ENCODE data around the gene AGPAT2. TPM values are rescaled to one million over a fixed set of nuclear protein-coding genes. Genes with fewer than 3 reads are reported as not detected.

The AGPAT2 gene
- total RNA-seq, 1 donor from 2014 or later: 106 TPM

DNA sequence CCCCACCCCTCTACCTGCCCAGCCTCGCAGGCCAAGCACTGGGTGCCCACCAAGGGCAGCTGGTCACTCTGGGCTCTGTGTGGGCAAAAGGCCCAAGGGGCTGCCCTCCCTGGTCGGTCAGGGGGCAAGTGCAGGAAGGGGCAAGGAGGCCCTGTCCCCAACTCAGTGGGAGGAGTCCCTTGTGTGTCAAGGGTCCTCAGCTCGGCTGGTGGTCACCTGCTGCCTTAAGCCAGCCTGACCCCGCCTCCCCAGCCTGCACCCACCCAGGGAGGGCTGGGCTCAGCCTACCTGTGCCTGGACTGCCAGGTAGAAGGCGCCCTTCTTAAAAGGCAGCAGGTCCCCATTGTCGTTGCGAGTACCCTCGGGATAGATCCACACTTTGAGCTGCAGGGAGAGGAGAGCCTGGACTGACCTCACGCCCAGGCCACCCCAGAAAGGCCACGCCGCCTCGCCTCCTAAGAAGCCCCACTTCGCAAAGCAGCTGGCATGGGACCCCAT is 10.9 kb downstream of the AGPAT2 start:
- Histone ChIP-seq H3K36me3 (peaks cover 56% of the 10 kb centered on the region), H3K27me3 (ENCODE audit: low read depth) (no peaks in the 10 kb centered on the region), H3K4me1 (peaks cover 46% of the 10 kb centered on the region), H3K9me3 (no peaks in the 10 kb centered on the region), H3K27ac (no peak overlapping the region), H3K4me3 (no peak overlapping the region)
- TF ChIP-seq, protein P1, sequence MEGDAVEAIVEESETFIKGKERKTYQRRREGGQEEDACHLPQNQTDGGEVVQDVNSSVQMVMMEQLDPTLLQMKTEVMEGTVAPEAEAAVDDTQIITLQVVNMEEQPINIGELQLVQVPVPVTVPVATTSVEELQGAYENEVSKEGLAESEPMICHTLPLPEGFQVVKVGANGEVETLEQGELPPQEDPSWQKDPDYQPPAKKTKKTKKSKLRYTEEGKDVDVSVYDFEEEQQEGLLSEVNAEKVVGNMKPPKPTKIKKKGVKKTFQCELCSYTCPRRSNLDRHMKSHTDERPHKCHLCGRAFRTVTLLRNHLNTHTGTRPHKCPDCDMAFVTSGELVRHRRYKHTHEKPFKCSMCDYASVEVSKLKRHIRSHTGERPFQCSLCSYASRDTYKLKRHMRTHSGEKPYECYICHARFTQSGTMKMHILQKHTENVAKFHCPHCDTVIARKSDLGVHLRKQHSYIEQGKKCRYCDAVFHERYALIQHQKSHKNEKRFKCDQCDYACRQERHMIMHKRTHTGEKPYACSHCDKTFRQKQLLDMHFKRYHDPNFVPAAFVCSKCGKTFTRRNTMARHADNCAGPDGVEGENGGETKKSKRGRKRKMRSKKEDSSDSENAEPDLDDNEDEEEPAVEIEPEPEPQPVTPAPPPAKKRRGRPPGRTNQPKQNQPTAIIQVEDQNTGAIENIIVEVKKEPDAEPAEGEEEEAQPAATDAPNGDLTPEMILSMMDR (IDR thresholded peaks at IDR 0.05): no peak
- intact Hi-C loops (cut with DNase I): no loop called here
- ATAC-seq (no peak), DNase-seq (no peak)

DNA sequence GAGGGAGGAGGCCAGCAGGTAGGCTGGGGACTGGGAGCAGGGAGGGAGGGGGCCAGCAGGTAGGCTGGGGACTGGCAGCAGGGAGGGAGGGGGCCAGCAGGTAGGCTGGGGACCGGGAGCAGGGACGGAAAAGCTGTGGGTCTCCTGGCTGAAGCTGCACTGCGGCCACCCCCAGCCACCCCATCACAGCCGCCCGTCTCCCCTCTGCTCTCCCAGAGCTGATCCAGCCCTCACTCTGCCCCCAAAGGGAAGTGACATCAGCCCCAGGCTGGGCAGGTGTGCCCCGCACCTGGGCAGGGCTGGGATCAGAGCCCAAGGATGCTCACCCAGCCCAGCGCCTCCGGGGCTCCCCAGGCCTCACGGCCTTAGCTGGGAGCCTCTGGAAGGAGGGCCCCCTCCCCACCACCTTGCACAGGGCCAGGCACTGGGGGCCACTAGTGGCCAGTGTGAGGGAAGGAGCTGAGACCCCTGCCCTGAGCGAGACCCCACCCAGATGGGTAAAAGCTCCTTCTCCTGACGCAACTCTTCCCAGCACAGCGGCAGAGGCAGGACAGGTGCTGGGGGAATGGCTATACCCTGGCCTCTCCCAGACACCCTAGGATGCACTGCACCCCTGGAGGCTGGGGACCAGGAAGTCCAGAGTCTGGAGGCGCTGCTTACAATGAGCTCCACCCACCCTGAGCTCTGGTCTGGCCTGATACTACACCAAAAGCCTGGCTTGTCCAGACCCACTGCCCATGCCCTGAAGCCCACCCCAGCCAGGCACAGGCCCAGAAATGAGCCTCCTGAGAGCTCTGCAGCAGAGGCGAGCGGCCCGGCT is 11.6 kb downstream of the AGPAT2 start:
- Histone ChIP-seq H3K4me1 (peaks cover 44% of the 10 kb centered on the region), H3K9me3 (no peaks in the 10 kb centered on the region), H3K27ac (no peak overlapping the region), H3K27me3 (ENCODE audit: low read depth) (no peaks in the 10 kb centered on the region), H3K4me3 (no peak overlapping the region), H3K36me3 (peaks cover 56% of the 10 kb centered on the region)
- no peak for DNase-seq
- intact Hi-C loops (cut with DNase I): no loop called here
- TF ChIP-seq, protein P1 (IDR thresholded peaks at IDR 0.05): no peak
- ATAC-seq: peak; percentile 6 to 46

DNA sequence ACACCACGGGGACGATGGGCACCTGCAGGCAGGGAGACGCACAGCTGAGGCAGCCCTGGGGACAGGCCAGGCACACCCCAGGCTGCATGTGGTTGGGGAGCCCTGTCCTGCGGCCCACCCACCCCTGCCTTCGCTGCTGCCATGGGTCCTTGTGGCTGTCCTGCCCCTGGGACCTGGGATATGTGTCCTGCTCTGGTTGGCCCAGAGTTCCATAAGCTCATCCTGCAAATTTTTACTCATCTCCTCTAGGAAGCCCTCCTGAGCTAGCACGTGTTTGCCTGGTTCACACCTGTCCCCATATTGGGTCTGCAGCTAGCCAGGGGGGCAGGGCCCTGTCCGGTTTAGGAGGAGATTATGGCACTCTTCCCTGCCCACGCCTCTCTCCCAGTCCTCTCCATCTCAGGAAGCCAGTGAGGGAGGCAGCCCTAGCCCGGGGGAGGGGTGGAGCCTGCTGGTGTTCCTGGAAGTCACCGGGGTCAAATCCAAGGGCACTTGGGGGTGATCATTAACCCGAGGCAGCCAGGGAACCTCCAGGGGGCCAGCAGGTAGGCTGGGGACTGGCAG is 12.4 kb downstream of the AGPAT2 start:
- H3K36me3 ChIP-seq: peaks cover 58% of the 10 kb centered on the region

DNA sequence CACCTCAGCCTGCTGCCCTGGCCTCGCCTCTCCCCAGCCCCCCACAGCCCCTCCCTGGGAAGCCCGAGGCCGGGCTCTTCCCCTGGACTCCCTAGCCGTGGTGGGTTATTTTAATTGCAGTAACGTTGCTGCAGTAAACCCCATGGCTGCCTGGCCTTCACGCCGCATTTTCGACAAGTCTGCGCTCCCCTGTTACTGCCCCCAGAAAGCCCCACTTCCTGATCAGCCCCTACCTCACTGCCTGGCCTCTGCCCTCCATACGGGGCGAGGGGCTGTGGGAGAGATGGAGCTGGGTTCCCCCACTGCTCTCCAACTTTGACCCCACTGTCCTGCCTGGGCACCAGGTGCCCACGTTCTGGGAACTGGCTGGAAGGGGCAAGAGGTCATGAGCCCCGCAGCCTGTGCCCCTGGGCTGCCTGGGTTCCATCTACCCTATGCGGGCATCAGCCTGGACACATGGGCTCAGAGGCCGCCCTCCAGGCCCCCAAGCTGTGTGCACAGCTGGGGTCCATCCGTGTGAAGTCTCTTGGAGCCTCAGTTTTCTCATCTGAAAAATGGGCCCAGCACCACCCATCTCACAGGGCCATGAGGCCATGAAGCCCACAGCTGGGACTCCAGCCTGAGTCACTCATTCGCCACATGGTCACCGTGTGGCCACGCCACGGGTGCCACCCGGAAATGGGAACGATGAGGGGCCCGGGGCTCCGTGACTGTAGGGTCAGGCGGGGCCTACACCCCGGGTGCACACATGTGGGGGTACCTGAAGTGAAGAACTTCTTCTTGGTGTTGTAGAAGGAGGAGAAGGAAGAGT is 13.1 kb downstream of the AGPAT2 start:
- intact Hi-C loops (cut with DNase I): no loop called here
- peaks cover 8% of the 10 kb centered on the region for H3K27me3 ChIP-seq (ENCODE audit: low read depth)
- ATAC-seq: no peak
- peaks cover 29% of the 10 kb centered on the region for H3K4me1 ChIP-seq
- H3K9me3 ChIP-seq: no peaks in the 10 kb centered on the region
- H3K27ac ChIP-seq: peak overlapping the region; percentile 67
- TF ChIP-seq, protein P1 (IDR thresholded peaks at IDR 0.05): no peak
- no peak overlapping the region for H3K4me3 ChIP-seq
- DNase-seq: no peak
- peaks cover 65% of the 10 kb centered on the region for H3K36me3 ChIP-seq

More for the DNA sequence above, 12.4 kb downstream of the AGPAT2 start:
- ATAC-seq (peak; percentile 60 to 70), DNase-seq (peak; percentile 90)
- intact Hi-C loops (cut with DNase I): no loop called here
- Histone ChIP-seq H3K27ac (peak overlapping the region; percentile 36), H3K9me3 (no peaks in the 10 kb centered on the region), H3K27me3 (ENCODE audit: low read depth) (peaks cover under 1% of the 10 kb centered on the region), H3K4me3 (no peak overlapping the region), H3K4me1 (peaks cover 36% of the 10 kb centered on the region)
- TF ChIP-seq, protein P1 (IDR thresholded peaks at IDR 0.05): no peak

Data from lower lobe of right lung (tissue), 2 donors.